UCSD-AML1 (cell line): ENCODE measurements around the gene ZNF438.
A peak's percentile ranks its signal among the peaks of the same experiment; 100 is the strongest.
"Not testable (repeated sequence)": the region's sequence is repeated elsewhere in the genome, so short reads cannot be mapped to it uniquely, and the experiment has no call there.

ENCODE experiments used
- DNase-seq: peaks from one replicate; lab custom pipeline; 2025; ENCODE audit not compliant: unreplicated experiment; lab: John Stamatoyannopoulos, UW

Gene ZNF438

DNA sequence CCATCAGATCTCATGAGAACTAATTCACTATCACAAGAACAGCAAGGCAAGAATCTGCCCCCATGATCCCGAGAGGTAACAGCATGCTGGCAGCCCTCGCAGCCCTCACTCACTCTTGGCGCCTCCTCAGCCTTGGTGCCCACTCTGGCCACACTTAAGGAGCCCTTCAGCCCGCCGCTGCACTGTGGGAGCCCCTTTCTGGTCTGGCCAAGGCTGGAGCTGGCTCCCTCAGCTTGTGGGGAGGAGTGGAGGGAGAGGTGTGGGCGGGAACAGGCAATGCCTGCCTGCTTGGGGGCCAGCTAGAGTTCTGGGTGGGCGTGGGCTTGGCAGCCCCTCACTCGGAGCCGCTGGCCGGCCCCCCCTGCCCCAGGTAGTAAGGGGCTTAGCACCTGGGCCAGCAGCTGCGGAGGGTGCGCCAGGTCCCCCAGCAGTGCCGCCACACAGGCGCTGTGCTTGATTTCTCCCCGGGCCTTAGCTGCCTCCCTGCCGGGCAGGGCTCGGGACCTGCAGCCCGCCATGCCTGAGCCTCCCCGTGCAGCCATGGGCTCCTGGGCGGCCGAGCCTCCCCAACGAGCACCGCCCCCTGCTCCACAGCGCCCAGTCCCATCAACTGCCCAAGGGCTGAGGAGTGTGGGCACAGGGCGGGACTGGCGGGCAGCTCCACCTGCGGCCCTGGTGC is 24.0 kb upstream of the ZNF438 start:
- DNase-seq, result no peak

GRCh38 chr10:31051703-31052102 is 20.0 kb upstream of the ZNF438 start:
- no peak for DNase-seq

- DNase-seq, result no peak
Measured at GRCh38 chr10:31042670-31043069, 11.0 kb upstream of the ZNF438 start.

DNA sequence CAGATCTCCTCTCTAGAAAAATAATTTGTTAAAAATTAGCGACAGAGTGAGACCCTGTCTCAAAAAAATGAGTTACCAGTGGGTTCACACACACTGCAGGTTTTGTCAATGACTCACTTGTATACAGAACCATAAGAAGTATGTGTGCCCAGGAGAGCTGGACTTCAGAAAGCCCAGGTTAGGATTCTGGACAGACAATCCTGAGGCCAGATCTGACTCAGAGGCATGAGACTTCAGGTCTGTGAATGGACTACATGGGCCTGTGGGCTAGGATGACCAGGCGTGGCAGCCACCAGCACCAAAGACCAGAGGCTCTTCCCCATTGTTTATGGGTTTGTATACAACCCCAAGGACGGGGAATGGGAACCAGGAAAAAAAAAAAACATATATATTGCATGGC is 9.3 kb upstream of the ZNF438 start:
- no peak for DNase-seq

DNA sequence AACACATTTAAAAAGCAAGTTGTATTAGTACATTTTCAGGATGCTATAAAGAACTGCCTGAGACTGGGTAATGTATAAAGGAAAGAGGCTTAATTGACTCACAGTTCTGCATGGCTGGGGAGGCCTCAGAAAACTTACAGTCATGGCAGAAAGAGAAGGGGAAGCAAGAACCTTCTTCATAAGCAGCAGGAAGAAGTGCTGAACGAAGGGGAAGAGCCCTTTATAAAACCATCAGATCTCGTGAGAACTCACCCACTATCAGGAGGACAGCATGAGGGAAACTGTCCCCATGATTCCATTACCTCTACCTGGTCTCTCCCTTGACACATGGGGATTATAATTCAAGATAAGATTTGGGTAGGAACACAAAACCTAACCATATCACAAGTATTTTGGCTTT is 7.3 kb upstream of the ZNF438 start:
- DNase-seq, result not testable (repeated sequence)

DNA sequence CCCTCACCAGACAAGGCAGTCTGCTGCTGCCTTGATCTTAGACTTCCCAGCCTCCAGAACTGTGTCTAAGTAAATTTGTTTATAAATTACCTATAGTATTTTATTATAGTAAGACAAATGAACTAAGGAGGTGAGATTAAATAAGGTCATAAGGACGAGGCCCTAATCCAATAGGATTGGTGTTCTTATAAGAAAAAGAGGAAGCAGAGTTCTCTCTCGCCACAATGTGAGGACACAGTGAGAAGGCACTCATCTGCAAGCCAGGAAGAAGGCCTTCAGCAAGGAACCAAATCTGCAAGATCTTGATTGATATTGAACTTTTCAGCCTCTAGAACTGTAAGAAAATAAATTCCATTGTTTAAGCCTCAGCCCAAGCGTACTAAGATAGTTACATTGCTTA is 6.1 kb upstream of the ZNF438 start:
- no peak for DNase-seq

- DNase-seq, result no peak
Measured at GRCh38 chr10:31036209-31036608, 4.5 kb upstream of the ZNF438 start.

DNA sequence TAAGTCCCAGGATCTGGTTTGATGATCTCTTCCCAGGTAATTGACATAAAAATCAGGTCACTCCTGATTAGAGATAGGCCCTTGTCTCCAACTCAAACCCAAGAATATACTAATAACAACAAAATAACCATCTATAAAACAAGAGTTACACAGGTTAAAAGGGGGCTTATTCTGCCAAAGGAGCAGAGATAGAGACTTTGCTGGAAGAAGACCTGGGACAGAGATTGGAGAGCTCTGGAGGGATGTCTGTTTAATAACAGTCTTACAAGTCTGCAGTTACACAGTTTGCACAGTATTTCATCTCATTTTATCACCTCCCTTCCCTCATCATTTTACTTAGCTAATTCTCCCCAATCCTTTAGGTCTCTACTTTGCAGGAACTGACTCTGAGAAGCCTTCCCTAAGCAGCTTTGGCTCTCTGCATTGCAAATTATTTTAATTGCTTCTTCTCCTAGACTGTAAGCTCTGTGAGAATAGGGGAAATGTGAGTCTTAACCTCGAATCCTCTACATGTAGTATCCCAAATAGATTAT is 3.7 kb upstream of the ZNF438 start:
- DNase-seq, result no peak

DNA sequence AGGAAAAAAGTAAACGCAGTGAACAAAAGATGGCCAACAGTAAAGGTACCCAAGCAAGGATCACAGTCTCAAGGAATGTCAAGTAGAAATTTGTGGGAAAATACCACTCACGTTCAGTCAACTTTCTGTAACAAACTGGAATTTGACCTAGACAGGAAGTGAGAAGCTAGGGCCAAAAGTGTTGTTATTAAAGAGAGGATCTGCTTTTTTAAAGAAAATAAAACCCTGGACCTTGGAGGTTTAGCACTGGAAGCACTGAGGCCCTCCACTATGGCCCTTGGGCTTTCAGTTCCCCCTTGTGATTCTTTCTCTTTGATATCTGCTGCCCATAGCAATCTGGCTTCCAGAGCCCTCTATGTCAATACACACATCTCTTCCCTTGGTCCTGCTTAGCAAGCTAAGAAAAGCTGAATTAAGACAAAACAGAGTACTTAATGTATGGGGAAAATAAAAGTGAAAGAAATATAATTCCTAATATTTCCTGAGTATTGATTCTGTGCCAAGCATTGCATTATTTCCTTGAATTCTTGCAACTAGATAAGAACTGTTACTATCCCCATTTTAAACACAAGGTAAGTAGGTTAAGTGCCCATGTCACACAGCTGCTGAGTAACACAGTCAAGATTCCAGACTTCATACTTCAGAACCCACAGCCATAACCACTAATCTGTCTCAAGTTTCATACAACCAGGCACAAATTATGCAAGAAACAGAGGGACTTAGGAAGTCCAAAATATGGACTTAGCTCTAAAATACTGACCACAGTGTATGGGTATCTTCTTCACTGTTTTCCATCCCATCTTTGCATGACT is 2.6 kb upstream of the ZNF438 start:
- DNase-seq, result no peak

DNA sequence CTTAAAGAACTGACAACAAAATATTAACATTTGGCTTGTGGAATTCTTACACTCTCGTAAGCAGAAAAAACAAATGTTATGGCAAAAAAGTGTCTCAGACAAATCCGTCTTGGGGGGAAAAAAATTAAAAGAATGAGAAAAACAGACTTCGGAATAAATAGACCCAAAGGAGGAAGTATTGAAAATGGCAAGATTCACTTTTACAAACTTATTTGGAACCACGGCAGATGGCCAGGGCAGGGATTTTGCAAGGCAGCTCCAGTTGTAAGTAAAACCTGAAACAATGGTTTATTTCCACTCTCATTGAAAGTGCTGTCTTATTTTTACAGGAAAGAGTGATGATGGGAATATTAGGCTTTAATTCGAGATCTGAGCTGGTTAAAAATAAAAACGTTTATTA is 1.5 kb upstream of the ZNF438 start:
- DNase-seq, result no peak

GRCh38 chr10:31032258-31033132 is 830 bp upstream of the ZNF438 start:
- peak; percentile 95 for DNase-seq

DNA sequence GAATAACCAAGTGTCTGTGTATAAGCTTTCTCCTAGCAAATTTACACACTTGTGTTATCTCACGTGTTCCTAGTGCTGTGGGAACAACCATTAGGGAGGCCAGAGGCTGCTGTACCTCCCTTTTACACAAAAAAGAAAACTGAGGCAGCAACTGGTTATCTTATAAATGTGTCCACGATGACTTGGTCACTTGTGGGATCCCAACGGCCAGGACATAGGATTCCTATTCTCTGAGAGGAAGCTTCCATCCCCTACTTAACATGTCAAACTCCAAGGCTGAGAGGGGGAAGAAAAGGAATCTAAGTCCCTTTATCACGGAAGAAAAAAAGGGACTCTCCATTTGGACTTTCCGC is 484 bp downstream of the ZNF438 start:
- no peak for DNase-seq

DNA sequence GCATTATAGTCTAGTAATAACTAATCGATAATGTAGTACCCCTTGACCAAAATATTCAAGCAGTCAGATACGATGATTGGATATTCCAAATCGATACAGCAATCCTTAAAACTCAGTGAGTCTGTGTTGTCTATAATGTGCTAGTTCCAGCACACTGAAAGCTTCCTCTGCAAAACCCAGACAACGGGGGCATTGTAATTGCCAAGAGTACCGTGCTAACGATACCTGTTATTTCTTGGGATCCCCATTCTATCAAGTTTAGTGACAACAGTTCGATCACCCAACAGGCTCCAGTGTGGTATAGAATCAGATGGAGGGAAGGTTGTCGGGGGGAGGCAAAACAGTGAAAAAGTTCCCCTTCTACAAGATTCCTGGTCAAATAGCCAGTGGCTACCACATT is 865 bp downstream of the ZNF438 start:
- no peak for DNase-seq

DNA sequence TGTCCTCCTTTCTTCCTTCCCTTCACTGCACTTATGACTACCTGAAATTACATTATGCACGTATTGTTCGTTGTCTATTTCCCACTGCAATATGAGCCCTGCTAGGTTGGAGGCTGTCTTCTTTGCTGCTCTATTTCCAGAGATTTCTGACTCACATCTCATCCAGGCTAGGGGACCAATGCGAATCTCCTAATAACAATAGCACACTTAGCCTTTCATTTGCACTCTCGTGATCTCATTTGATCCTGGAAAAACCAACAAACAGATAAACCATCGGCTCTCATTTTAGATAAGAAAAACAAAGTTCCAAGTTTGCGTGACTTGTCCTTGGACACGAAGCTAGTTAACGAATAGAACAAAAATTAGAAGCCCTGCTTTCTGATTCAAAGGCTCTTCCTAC is 1.4 kb downstream of the ZNF438 start:
- no peak for DNase-seq

DNA sequence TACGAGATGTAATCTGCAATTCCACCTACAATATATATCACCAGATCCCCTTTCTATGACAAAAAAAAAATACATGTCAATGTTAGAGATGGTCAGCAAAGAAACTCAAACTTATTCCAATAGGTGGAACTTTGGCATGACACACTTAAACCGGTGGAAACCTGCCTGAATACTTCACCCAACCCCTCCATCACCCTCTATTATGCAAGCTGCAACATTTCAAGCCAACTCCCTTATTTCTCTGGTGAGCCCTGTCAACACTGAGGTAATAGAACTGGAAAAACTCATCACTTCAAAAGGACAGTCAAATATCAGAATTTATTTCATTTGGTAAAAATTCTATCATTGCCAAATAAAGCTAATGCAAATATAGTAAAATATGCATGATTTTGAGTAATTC is 3.6 kb downstream of the ZNF438 start:
- no peak for DNase-seq

DNA sequence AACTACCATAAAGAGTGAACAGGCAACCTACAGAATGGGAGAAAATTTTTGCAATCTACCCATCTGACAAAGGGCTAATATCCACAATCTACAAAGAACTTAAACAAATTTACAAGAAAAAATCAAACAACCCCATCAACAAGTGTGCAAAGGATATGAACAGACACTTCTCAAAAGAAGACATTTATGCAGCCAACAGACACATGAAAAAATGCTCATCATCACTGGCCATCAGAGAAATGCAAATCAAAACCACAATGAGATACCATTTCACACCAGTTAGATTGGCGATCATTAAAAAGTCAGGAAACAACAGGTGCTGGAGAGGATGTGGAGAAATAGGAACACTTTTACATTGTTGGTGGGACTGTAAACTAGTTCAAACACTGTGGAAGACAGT is 5.4 kb downstream of the ZNF438 start:
- DNase-seq, result not testable (repeated sequence)

DNA sequence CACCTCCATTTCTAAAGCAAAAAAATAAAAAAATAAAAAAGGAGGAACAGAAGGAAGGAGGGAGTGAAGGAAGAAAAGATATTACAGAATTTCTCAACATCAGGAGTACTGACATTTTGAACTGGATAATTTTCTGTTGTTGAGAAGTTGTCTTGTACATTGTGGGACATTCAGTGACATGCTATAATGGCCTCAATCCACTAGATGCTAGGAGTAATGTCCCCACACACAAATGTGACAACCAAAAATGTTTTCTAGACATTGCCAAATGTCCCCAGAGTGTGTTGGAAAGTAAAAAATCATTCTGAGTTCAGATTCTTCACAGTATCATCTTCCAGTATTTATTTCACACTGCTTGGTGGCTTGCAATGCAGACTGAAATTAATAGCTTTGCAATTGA is 6.5 kb downstream of the ZNF438 start:
- no peak for DNase-seq

DNA sequence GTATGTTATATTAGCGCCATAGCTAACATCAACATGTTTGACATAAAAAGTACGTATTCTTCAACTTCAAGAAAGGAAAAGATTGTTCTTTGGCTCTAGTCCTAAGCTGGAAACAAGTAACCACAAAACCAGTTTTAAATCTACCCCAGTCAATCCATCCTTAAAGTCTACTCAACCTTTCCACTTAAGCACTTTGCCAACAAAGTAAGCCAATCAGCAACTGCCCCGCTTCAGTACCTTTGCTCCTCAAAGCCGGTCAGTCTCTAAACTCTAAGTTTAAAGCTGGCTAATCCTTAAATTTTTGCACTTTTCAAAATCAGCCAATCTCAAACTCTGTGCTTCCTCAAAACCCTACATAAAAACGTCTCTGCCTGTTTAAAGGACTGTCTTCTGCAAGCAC is 8.1 kb downstream of the ZNF438 start:
- DNase-seq, result no peak

- DNase-seq, result no peak
Measured at GRCh38 chr10:31020209-31020608, 11.5 kb downstream of the ZNF438 start.

DNA sequence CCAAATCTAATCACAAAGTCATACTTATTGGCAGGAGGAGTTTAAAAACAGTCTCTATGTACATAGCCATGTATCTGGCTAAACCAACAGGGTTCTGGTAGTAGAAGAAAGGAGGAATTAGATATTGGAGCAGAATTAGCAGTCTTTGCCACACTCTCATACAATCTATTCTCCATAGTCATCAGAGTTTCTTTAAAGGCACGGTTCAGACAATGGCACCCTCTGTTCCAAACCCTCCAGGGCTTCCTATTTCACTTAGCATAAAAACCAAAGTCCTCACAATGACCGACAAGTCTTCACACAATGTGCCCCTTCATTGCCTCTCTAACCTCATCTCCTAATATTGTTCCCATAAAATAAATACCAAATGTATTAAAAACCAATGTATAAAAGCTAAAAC is 12.7 kb downstream of the ZNF438 start:
- no peak for DNase-seq

DNA sequence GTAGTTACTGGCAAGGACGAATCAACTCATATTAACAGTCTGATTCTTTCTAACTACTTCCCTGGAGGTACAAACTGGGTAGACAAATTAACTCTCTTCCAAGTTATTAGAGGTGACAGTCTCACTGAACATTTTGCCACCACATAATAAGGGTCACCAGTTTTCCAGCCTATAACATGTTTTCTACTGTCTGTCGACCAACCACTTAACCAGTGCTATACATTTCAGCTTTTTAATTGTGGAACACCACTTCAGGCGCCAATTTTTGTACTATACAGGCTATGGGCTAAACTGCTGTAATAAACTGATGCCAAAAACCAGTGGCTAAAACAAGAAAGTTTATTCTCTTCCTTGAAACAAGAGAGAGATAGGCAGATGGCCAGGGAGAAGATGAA is 13.3 kb downstream of the ZNF438 start:
- DNase-seq, result no peak
